Measurements from ENCODE around the gene PRKCE.

Gene PRKCE

GRCh38 chr2:45882707-45883602, 231.5 kb downstream of the PRKCE start:
- Mint-ChIP-seq H3K4me3 (peak overlapping the region in 1 of 3 experiments; percentile 21), H3K9me3 (peaks cover 11% of the 10 kb centered on the region), H3K27ac (peak overlapping the region in 2 of 3 experiments; percentile 81 to 91), H3K4me1 (peaks cover 61% of the 10 kb centered on the region), H3K27me3 (ENCODE audit: low read depth) (no peaks in the 10 kb centered on the region), H3K36me3 (ENCODE audit: low read depth) (peaks cover 12% of the 10 kb centered on the region)
- TF ChIP-seq CTCF (IDR thresholded peaks at IDR 0.05; ENCODE audit: unreplicated experiment in 3 of 3) = no peak

- Mint-ChIP-seq H3K4me3 (no peak overlapping the region), H3K4me1 (peaks cover 64% of the 10 kb centered on the region), H3K27me3 (ENCODE audit: low read depth) (no peaks in the 10 kb centered on the region), H3K27ac (peak overlapping the region in 2 of 3 experiments; percentile 46 to 91), H3K36me3 (ENCODE audit: low read depth) (peaks cover 7% of the 10 kb centered on the region), H3K9me3 (peaks cover 6% of the 10 kb centered on the region)
- no peak for TF ChIP-seq CTCF (IDR thresholded peaks at IDR 0.05; ENCODE audit: unreplicated experiment in 3 of 3)
Measured at GRCh38 chr2:45883603-45884000, 232.1 kb downstream of the PRKCE start.

- Mint-ChIP-seq H3K4me3 (no peak overlapping the region), H3K4me1 (peaks cover 69% of the 10 kb centered on the region), H3K27ac (peak overlapping the region in 2 of 3 experiments; percentile 36 to 94), H3K9me3 (peaks cover 6% of the 10 kb centered on the region), H3K27me3 (ENCODE audit: low read depth) (no peaks in the 10 kb centered on the region), H3K36me3 (ENCODE audit: low read depth) (peaks cover 7% of the 10 kb centered on the region)
- no peak for TF ChIP-seq CTCF (IDR thresholded peaks at IDR 0.05; ENCODE audit: unreplicated experiment in 3 of 3)
Measured at GRCh38 chr2:45884126-45884525, 232.7 kb downstream of the PRKCE start.

- Mint-ChIP-seq H3K4me3 (peak overlapping the region in 1 of 3 experiments; percentile 69), H3K27me3 (ENCODE audit: low read depth) (no peaks in the 10 kb centered on the region), H3K4me1 (peaks cover 78% of the 10 kb centered on the region), H3K9me3 (no peaks in the 10 kb centered on the region), H3K36me3 (ENCODE audit: low read depth) (no peaks in the 10 kb centered on the region), H3K27ac (peak overlapping the region; percentile 28 to 94 (median 90))
- no peak for TF ChIP-seq CTCF (IDR thresholded peaks at IDR 0.05; ENCODE audit: unreplicated experiment in 3 of 3)
Measured at GRCh38 chr2:45885171-45885621, 233.7 kb downstream of the PRKCE start.

- peaks cover 86% of the 10 kb centered on the region for H3K4me1 Mint-ChIP-seq
- H3K27ac Mint-ChIP-seq = peak overlapping the region; percentile 78 to 94 (median 82)
- TF ChIP-seq CTCF (IDR thresholded peaks at IDR 0.05; ENCODE audit: unreplicated experiment in 3 of 3) = no peak
- peaks cover 3% of the 10 kb centered on the region for H3K27me3 Mint-ChIP-seq (ENCODE audit: low read depth)
- peak overlapping the region in 2 of 3 experiments; percentile 0 to 18 for H3K4me3 Mint-ChIP-seq
- no peaks in the 10 kb centered on the region for H3K36me3 Mint-ChIP-seq (ENCODE audit: low read depth)
- H3K9me3 Mint-ChIP-seq = no peaks in the 10 kb centered on the region
Measured at GRCh38 chr2:45886171-45886663, 234.7 kb downstream of the PRKCE start.

Data from nephron (organoid).